ENCODE results near the gene PRB4.

GRCh38 chr12:11347810-11348209, 37.6 kb upstream of the PRB4 start:
- TF ChIP-seq POLR2A (IDR thresholded peaks at IDR 0.05; ENCODE audit: control extremely low read depth in 1 of 2, low read depth in 2 of 2, low read length in 2 of 2) (no peak), NRF1 (IDR thresholded peaks at IDR 0.05; ENCODE audit: low read depth, low read length) (no peak), MAX (IDR thresholded peaks at IDR 0.05) (no peak), CEBPB (IDR thresholded peaks at IDR 0.05; ENCODE audit: low read depth, low read length) (no peak), ASH2L (IDR thresholded peaks at IDR 0.05; ENCODE audit: low read length) (no peak), CBX8 (IDR thresholded peaks at IDR 0.05; ENCODE audit: borderline replicate concordance, low read depth, low read length) (no peak), GABPA (IDR thresholded peaks at IDR 0.05; ENCODE audit: borderline replicate concordance, insufficient read depth, low read length) (no peak), CTCF (IDR thresholded peaks at IDR 0.05; ENCODE audit: control extremely low read depth in 1 of 3, insufficient read depth in 1 of 3, low read depth in 1 of 3, low read length in 3 of 3) (peak in 1 of 3 experiments; percentile 31; a peak in 2 of 4 replicates), SP2 (IDR thresholded peaks at IDR 0.05; ENCODE audit: low read length) (no peak), EZH2 (IDR thresholded peaks at IDR 0.05; ENCODE audit: low read depth, low read length, severe bottlenecking) (no peak), ZNF274 (IDR thresholded peaks at IDR 0.05; ENCODE audit: borderline replicate concordance, extremely low read depth, low read length) (no peak)

Data from H1 (cell line).